ENCODE results near the gene ZNF384.

The ZNF384 gene

GRCh38 chr12:6647083-6647604 is 42.0 kb downstream of the ZNF384 start, which contains the start of gene ACRBP:
Gene ACRBP (minus strand): TSS chr12:6647432. CDS start chr12:6647366, 66 bp downstream.
- Mint-ChIP-seq H3K36me3 (peaks cover 32% of the 10 kb centered on the region), H3K27me3 (no peaks in the 10 kb centered on the region), H3K27ac (peak within 1 kb of the TSS; percentile 90), H3K4me1 (peaks cover 45% of the 10 kb centered on the region), H3K9me3 (peaks cover 6% of the 10 kb centered on the region), H3K4me3 (peak within 1 kb of the TSS; percentile 86)
- ATAC-seq: peak; percentile 79

GRCh38 chr12:6646276-6647082 is 42.7 kb downstream of the ZNF384 start:
- peaks cover 6% of the 10 kb centered on the region for H3K9me3 Mint-ChIP-seq
- no peaks in the 10 kb centered on the region for H3K27me3 Mint-ChIP-seq
- H3K36me3 Mint-ChIP-seq: peaks cover 28% of the 10 kb centered on the region
- H3K4me3 Mint-ChIP-seq: peak overlapping the region; percentile 86
- ATAC-seq: peak; percentile 37
- peak overlapping the region; percentile 90 for H3K27ac Mint-ChIP-seq
- peaks cover 45% of the 10 kb centered on the region for H3K4me1 Mint-ChIP-seq

DNA sequence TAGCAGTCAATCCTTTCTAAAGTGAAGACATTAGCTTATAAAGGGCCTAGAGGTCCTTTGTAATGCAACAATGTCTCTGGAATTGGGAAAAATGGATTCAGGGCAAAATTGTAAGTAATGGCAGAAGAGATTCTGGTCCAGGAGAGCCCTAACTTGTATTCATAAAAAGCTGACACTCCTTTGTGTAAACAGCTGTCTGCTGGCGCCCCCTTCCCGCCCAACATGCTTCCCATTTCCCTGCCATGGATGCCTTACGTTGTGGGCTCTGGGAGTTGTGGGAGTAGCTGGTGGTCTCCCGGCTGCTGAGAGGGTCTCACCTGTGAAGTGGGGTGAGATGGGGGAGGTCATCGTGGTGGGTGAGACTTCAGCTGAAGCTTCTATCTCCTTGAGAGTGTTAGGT is 44.3 kb downstream of the ZNF384 start:
- no peaks in the 10 kb centered on the region for H3K27me3 Mint-ChIP-seq
- H3K4me3 Mint-ChIP-seq: no peak overlapping the region
- no peak for ATAC-seq
- peak overlapping the region; percentile 86 for H3K27ac Mint-ChIP-seq
- peaks cover 45% of the 10 kb centered on the region for H3K4me1 Mint-ChIP-seq
- peaks cover 18% of the 10 kb centered on the region for H3K36me3 Mint-ChIP-seq
- peaks cover 6% of the 10 kb centered on the region for H3K9me3 Mint-ChIP-seq

GRCh38 chr12:6644257-6644596 is 44.9 kb downstream of the ZNF384 start:
- H3K9me3 Mint-ChIP-seq: peaks cover 6% of the 10 kb centered on the region
- ATAC-seq: peak; percentile 79
- H3K4me3 Mint-ChIP-seq: peak overlapping the region; percentile 65
- peak overlapping the region; percentile 86 for H3K27ac Mint-ChIP-seq
- H3K27me3 Mint-ChIP-seq: no peaks in the 10 kb centered on the region
- H3K36me3 Mint-ChIP-seq: peaks cover 18% of the 10 kb centered on the region
- H3K4me1 Mint-ChIP-seq: peaks cover 48% of the 10 kb centered on the region

DNA sequence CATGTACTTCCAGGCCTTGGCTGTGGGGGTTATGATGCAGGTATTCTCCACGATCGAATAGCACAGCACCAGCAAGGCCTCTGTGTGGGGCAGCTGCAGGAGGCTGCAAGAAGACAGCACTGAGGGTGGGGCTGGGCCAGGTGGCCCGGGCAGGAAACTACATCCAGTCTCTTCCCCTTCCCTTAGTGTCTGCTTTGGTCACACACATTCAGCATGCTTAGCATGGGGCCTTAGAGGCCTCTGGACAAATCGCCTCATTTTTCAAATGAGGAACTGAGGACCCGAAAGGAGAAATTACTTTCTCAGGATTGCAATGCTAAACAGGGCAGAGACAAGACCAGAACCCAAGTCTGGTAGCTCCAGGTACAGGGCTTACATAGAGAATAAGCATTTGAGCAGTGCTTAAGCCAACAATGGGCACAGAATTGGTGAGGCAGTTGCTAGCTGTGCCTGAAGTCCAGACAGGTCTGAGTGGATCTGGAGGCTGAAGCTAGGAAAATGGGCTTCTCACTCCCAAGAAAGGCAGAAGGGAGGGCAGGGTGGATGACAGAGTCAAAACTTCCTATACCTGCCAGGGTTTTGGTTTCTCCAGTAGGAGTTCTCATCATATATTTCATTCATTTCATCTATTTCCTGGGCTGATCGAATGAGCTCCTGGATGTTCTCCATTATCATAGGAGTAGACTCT is 45.5 kb downstream of the ZNF384 start:
- H3K4me1 Mint-ChIP-seq: peaks cover 54% of the 10 kb centered on the region
- H3K27me3 Mint-ChIP-seq: no peaks in the 10 kb centered on the region
- peaks cover 18% of the 10 kb centered on the region for H3K36me3 Mint-ChIP-seq
- H3K9me3 Mint-ChIP-seq: peaks cover 6% of the 10 kb centered on the region
- ATAC-seq: peak; percentile 67
- peak overlapping the region; percentile 86 for H3K27ac Mint-ChIP-seq
- H3K4me3 Mint-ChIP-seq: peak overlapping the region; percentile 65

GRCh38 chr12:6641131-6641530 is 48.0 kb downstream of the ZNF384 start:
- Mint-ChIP-seq H3K9me3 (peaks cover 6% of the 10 kb centered on the region), H3K27ac (no peak overlapping the region), H3K27me3 (no peaks in the 10 kb centered on the region), H3K4me1 (peaks cover 51% of the 10 kb centered on the region), H3K36me3 (peaks cover 5% of the 10 kb centered on the region), H3K4me3 (no peak overlapping the region)
- no peak for ATAC-seq

GRCh38 chr12:6640497-6640896 is 48.7 kb downstream of the ZNF384 start:
- Mint-ChIP-seq H3K9me3 (peaks cover 6% of the 10 kb centered on the region), H3K36me3 (peaks cover 5% of the 10 kb centered on the region), H3K4me3 (no peak overlapping the region), H3K4me1 (peaks cover 56% of the 10 kb centered on the region), H3K27me3 (no peaks in the 10 kb centered on the region), H3K27ac (no peak overlapping the region)
- no peak for ATAC-seq

DNA sequence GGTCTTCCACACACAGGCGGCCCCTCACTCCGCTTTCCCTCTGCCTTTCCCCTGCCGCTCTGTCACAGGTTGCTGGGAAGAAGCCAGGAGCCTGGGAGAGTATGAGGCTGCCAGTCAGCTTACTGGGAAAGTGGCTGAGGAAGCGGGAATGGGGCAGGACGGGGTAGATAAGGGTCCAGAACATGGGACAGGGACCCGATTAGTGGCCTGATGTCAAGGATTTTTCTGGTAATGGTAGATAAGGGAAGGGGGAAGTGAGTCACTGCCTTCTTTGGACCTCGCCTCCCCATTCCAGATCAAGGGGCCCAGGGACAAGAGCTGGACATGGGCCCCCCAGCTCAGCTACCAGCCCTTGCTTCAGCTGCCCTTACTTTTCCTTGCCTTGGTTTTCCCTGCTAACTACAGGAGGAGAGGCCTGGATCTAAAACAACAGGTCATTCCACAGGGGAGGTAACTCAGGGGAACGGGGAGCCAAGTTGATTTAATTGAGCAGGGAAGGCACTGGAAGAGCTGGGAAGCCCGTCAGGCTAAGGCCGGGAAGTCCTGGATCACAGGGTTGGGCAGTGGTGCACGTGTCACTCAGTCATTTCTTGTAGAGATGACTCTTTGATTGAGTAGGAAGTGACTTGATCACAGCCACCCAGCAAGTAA is 49.9 kb downstream of the ZNF384 start:
- H3K4me1 Mint-ChIP-seq: peaks cover 54% of the 10 kb centered on the region
- peaks cover 5% of the 10 kb centered on the region for H3K36me3 Mint-ChIP-seq
- no peaks in the 10 kb centered on the region for H3K27me3 Mint-ChIP-seq
- peaks cover 4% of the 10 kb centered on the region for H3K9me3 Mint-ChIP-seq
- no peak for ATAC-seq
- H3K27ac Mint-ChIP-seq: peak overlapping the region; percentile 89
- no peak overlapping the region for H3K4me3 Mint-ChIP-seq

GRCh38 chr12:6638305-6638704 is 50.9 kb downstream of the ZNF384 start:
- H3K27ac Mint-ChIP-seq: peak overlapping the region; percentile 89
- H3K27me3 Mint-ChIP-seq: no peaks in the 10 kb centered on the region
- H3K4me1 Mint-ChIP-seq: peaks cover 51% of the 10 kb centered on the region
- H3K4me3 Mint-ChIP-seq: peak overlapping the region; percentile 38
- ATAC-seq: peak; percentile 2
- peaks cover 5% of the 10 kb centered on the region for H3K36me3 Mint-ChIP-seq
- peaks cover 2% of the 10 kb centered on the region for H3K9me3 Mint-ChIP-seq

- Mint-ChIP-seq H3K36me3 (peaks cover 1% of the 10 kb centered on the region), H3K4me1 (peaks cover 73% of the 10 kb centered on the region), H3K27me3 (no peaks in the 10 kb centered on the region), H3K4me3 (peak within 1 kb of the TSS; percentile 93), H3K27ac (peak within 1 kb of the TSS; percentile 92), H3K9me3 (no peaks in the 10 kb centered on the region)
- ATAC-seq: peak; percentile 92
Observed at GRCh38 chr12:6635856-6636531, 53.2 kb downstream of the ZNF384 start, which contains the start of gene LPAR5. Gene LPAR5 (minus strand): TSS chr12:6635959. CDS start chr12:6621248, 14,711 bp downstream.

DNA sequence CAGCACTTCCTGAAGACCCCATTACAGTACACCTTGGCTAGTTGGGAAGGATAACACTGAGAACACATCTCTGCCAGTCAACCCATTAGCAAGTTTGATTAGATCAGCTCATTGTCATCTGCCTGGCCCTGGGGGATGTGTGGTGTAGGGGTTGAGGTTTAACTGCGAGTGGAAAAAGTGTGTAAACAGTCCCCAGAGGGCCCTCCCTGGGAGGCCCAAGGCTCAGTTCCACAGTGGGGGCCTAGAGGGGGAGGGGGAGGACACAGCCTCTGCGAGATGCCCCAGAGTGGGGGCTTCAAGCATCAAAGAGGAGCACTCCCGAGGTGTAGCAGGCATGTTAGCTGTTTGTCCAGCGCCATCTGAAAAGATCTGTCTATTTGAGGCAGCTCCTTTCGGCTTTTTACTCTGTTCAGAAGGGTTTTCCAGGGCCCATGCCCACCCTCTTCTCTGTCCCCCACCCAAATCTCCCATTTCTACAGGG is 53.8 kb downstream of the ZNF384 start:
- Mint-ChIP-seq H3K36me3 (peaks cover 6% of the 10 kb centered on the region), H3K9me3 (no peaks in the 10 kb centered on the region), H3K27me3 (no peaks in the 10 kb centered on the region), H3K4me3 (peak overlapping the region; percentile 93), H3K27ac (peak overlapping the region; percentile 92), H3K4me1 (peaks cover 78% of the 10 kb centered on the region)
- ATAC-seq: peak; percentile 90

GRCh38 chr12:6632026-6632983 is 56.9 kb downstream of the ZNF384 start:
- no peaks in the 10 kb centered on the region for H3K27me3 Mint-ChIP-seq
- peak; percentile 78 for ATAC-seq
- H3K36me3 Mint-ChIP-seq: peaks cover 16% of the 10 kb centered on the region
- H3K27ac Mint-ChIP-seq: peak overlapping the region; percentile 92
- no peaks in the 10 kb centered on the region for H3K9me3 Mint-ChIP-seq
- peak overlapping the region; percentile 86 for H3K4me3 Mint-ChIP-seq
- H3K4me1 Mint-ChIP-seq: peaks cover 71% of the 10 kb centered on the region

DNA sequence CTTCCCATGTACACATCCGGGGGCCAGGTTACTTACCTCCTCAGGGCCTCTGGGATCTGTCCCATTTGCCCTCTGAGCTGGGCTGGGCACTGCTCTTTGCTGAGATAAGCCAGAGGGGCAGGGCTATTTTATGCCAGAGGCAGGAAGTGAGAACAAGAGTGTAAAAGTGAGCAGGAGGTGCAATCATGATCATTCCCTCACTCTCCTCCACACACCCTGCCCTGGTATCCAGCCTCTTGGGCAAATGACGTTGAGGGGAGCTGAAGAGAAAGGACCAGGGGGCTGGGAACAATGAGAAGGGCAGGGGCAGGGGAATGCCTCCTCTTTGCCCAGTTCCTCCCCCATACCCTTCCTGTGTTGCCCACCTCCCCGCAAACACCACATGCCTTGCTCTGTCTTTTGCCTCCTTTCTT is 57.6 kb downstream of the ZNF384 start:
- H3K4me1 Mint-ChIP-seq: peaks cover 76% of the 10 kb centered on the region
- peaks cover 20% of the 10 kb centered on the region for H3K36me3 Mint-ChIP-seq
- no peaks in the 10 kb centered on the region for H3K9me3 Mint-ChIP-seq
- peak overlapping the region; percentile 92 for H3K27ac Mint-ChIP-seq
- H3K4me3 Mint-ChIP-seq: peak overlapping the region; percentile 86
- ATAC-seq: no peak
- no peaks in the 10 kb centered on the region for H3K27me3 Mint-ChIP-seq

DNA sequence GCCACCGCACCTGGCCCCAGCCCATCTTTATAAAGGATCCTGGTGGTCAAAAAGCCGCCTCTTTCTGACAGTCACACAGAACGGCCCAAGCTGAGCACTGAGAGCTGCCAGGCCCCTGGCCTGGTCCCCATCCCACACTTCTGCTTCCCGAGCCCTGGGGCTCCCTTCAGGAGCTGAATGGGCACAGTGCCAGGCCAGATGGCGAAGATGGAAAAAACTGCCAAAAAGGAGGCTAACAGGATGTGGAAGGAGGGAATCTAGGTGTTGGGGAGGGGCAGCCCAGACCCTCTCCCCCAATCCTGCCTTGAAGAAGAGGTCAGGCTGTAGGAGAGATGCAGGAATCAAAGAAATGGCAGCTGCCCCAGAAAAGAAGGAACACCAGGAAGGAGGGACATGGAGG is 58.4 kb downstream of the ZNF384 start:
- Mint-ChIP-seq H3K4me3 (peak overlapping the region; percentile 86), H3K27ac (peak overlapping the region; percentile 92), H3K9me3 (no peaks in the 10 kb centered on the region), H3K36me3 (peaks cover 24% of the 10 kb centered on the region), H3K4me1 (peaks cover 71% of the 10 kb centered on the region), H3K27me3 (no peaks in the 10 kb centered on the region)
- ATAC-seq: no peak
